NCI-H524 (cell line): ENCODE results near the gene NME7.
A peak's percentile ranks its signal among the peaks of the same experiment; 100 is the strongest.
"Not testable (repeated sequence)": the region's sequence is repeated elsewhere in the genome, so short reads cannot be mapped to it uniquely, and the experiment has no call there.

Experiments
- DNase-seq, 2 experiments: peaks; one replicate each; lab custom pipeline; 2025; lab: John Stamatoyannopoulos, UW

Gene NME7

DNA sequence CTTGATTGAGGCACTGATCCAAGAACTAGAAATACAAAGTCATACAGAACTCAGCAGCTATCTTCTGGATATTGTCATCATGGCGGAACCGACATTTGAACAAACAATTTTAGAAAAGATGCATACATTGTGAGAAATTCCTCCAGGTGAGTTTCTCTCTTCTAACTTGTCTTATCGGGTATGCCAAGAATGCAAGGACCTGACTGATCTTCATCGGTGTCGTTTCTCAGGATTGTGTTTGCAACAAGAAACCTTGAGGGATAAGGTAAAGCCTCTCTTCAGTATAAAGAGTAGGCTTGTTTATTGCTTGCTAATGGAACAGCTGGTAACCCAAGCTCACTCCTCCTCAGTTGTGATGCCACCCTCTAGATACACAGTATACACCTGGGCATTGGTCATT is 62.2 kb downstream of the NME7 start:
- DNase-seq, result no peak

DNA sequence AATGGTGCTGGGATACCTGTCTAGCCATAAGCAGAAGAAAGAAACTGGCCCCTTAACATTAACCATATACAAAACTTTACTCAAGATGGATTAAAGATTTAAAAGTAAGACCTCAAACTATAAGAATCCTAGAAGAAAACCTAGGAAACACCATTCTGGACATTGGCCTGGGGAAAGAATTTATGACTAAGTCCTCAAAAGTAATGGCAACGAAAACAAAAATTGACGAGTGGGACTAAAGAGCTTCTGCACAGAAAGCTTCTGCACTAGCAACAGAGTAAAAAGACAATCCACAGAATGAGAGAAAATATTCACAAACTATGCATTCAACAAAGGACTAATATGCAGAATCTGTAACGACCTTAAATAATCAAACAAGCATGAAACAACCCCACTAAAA is 66.7 kb downstream of the NME7 start:
- DNase-seq, result no peak

DNA sequence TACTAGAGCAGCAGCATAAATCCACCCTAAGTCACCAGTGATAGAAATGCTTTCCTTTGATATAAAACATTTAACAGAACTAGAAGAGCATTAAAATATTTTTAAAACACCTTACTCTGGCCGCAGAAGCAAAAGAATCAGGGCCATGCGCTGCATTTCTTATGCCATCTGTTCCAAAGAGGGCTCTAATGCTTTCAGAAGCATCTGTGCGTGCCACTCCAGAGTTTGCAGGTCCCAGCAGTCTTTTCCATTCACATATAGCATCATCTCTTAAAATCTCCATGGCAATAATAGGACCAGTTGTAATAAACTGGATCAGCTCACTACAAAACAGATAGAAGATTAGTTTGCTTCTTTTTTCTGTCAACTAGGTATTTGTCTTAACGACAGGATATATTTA is 69.2 kb downstream of the NME7 start:
- peak; percentile 50 to 91 for DNase-seq

DNA sequence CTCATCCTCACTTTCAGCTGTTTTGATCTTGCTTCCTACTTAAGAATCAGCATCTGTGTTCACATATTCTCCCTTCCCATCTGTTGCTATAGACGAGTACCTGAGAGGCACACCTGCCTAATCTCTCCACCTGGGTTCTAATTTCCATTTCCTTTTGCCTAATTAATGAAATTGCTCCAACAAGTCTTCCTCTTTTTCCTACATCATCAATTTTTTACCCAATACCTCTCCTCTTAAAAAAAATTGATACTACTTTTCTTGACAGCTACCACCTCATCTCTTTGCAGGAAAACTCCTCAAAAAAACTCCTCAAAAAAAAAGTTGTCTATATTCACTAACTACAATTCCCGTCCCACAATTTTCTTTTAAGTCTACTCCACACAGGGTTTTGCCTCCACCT is 71.8 kb downstream of the NME7 start:
- peak in 1 of 2 experiments; percentile 41 for DNase-seq

DNA sequence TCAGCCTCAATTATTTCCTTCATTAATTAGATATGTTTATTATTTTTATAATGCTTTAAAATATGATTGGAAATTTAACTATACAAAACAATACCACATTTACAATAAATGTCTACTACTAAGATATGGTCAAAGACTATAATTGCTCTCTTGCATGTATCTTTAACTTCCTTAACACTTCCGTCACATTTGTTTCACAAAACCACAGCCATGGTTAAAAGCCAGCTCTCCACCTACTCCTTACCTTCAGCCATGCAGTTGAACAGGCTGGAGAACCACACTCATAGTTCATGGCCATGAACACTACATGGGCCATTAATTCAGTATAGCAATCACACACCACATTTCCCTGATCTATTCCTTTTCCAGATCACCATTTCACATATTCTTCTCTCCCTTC is 72.2 kb downstream of the NME7 start:
- DNase-seq, result no peak

DNA sequence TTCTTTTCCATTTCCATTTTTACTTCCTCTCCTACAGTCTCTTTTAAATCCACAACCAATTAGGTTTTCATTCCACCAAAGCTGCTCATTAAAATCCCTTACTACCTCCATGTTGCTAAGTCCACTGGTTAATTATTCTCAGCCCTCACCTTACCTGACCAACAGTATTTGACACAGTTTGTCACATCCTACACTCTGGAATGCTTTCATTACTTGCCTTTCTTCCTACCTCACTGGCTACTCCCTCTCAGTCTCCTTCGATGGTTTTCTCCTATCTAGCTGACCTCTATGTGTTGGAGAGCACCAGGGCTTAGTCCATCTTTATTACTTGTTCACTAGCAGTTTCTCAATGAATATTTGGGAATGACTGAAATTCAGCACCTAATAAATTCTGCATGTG is 78.6 kb downstream of the NME7 start:
- no peak for DNase-seq

DNA sequence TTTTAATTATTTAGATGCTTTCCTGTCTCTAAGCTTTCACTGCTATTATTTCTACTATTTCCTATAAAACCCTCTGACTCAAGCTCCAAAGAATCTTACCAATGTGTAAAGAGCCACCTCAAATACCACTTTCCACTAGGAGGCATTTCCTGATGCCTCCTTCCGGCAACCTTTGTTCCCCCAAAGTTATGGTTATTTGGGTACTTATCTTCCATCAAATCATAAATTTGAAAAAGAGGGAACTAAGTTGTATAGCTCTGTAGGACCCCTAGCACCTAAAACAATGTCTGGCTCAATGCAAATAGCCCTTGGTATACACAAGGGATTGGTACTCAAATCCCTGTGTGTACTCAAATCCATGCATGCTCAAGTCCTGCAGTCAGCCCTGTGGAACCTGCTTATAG is 79.6 kb downstream of the NME7 start:
- no peak for DNase-seq

DNA sequence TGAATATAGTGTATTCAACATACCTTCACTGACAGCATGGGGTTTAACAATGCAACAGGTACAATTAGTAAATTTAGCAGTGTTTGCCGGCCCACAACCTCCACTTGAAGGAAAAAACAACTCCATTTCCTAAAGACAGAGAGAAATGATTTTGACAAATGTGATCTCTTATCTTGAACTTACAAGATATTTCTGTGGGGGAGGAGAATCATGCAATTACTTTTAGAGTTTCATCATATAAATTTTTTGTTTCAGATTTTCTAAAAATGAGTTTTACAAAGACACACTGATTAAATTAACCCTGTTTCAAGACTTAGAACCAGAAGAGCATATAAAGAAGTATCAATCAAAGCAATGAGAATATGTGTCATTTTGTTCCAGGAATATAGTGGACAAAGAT is 80.3 kb downstream of the NME7 start:
- DNase-seq, result no peak

DNA sequence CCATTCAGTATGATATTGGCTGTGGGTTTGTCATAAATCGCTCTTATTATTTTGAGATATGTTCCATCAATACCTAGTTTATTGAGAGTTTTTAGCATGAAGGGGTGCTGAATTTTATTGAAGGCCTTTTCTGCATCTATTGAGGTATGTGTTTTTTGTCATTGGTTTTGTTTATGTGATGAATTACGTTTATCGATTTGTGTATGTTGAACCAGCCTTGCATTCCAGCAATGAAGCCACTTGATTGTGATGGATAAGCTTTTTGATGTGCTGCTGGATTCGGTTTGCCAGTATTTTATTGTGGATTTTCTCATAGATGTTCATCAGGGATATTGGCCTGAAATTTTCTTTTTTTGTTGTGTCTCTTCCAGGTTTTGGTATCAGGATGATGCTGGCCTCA is 86.0 kb downstream of the NME7 start:
- DNase-seq, result not testable (repeated sequence)

DNA sequence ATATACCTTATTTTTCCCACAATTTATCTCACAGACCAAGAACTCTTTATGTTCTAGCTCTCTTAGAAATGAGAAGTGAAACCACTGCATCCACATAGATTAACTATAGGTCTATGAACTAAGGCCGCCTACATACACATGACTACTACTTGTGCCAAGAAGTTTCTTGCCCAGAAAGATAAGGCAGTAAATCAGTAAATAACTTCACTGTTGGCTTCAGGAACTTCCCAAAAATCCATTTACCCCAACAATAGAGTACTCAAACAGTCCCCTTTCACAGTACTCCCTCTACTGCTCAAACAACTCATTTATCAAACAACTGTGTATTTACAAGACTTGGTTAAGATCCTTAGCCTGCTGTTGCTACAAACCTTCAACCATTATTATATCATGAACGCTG is 96.5 kb downstream of the NME7 start:
- DNase-seq, result no peak

DNA sequence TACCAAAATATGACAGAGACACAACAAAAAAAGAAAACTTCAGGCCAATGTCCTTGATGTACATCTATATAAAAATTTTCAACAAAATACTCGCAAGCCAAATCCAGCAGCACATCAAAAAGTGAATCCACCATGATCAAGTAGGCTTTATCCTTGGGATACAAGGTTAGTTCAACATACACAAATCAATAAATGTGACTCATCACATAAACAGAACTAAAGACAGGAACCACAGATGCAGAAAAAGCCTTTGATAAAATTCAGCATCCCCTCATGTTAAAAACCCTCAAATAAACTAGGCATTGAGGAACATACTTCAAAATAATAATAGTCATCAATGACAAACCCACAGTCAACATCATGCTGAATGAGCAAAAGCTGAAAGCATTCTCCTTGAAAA is 101.5 kb downstream of the NME7 start:
- DNase-seq, result no peak

DNA sequence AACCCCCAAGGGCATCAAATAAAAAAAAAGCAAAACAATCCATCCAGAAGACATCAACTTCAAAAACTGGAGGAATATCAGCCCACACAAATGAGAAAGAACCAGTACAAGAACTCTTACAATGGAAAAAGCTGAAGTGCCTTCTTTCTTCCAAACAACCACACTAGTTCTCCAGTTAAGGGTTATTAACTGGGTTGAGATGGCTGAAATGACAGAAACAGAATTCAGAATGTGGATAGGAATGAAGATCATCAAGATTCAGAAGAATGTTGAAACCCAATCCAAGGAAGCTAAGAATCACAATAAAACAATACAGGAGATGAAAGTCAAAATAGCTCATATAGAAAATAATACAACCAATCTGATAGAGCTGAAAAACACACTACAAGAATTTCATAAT is 104.5 kb downstream of the NME7 start:
- no peak for DNase-seq

DNA sequence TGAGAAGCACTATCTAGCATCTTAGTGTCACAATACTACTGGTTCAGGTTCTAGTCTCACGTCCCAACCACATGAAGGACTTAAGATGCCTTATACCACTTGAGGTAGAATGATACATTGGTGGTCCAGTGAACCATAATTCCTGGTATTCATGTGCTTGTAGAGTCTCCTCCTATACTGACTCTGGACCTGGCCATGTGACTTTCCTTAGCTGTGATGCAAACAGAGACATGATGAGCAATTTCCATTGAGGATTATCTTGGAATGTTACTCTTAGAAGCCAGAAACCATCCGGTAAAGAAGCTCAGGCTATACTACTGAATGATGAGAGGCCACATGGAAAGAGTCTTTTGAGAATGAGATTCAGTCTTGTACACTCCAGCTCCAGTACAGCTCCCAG is 105.7 kb downstream of the NME7 start:
- no peak for DNase-seq

DNA sequence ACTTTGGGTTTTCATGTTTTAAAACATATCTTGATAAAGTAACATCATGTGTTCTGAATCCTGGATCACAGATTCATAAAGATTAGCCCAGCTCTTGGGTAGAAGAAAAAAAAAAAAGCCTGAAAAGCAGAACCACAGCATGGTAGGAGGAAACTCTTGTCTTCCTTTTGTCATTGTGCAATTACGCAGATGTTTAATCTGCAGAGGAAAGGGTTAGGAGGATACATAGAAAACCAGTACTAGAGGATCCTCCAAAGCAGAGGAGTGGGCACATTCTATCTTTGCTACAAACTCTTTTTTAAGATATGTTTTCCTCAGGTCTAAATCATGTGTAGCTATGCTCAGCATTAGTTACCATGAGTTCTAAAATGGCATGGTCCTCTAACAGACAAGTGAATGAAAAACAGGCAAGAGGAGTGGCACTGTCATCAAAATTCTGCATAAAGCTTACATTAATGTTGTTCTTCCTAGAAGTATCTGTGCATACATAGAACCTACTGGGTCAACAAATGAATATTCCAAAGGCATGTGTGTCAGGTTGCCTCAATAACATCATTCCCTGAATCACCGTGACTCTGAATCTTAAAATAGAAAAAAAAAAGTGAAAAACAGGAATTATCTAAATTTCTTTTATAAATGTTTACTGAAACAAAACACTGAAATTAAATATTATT is 107.0 kb downstream of the NME7 start:
- no peak for DNase-seq

DNA sequence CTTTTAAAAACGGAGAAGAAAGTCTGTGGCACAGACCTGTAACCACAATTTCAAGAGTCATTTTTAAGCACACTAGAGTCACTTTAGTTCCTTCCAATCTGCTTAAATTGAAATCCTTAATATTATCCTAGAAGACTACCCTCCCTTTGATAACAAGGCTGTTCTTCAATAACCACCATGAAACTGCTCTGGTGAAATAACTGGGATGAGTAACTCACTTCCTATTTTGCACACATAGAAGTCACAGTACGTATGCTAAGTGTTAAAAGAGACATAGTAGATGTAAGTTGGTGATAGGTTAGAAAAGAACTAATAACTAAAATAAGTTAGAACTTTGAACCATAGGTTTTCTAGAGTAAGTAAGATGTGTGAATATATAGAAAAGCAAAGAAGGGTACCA is 107.8 kb downstream of the NME7 start:
- no peak for DNase-seq

DNA sequence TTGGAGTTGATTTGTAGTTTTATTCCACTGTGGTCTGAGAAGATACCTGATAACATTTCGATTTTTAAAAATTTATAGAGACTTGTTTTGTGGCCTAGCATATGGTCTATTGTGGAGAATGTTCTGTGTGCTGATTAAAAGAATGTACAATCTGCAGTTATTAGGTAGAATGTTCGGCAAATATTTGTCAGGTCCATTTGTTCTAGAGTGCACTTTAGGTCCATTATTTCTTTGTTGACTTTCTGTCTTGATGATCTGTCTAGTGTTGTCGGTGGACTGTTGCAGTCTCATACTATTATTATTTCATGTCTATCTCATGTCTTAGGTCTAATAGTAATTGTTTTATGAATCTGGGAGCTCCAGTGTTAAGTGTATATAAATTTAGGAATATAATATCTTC is 116.8 kb downstream of the NME7 start:
- no peak for DNase-seq

DNA sequence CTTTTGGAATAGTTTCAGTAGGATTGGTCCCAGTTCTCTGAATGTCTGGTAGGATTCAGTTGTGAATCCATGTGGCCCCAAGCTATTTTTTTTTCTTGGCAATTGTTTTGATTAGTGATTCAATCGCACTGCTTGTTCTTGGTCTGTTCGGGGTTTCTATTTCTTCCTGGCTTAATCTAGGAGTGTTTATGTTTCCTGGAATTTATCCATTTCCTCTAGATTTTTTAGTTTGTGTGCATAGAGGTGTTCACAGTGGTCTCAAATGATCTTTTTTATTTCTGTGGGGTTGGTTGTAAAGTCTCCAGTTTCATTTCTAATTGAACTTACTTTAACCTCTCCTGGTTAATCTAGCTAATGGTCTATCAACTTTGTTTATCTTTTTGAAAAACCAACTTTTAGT is 117.6 kb downstream of the NME7 start:
- DNase-seq, result no peak

DNA sequence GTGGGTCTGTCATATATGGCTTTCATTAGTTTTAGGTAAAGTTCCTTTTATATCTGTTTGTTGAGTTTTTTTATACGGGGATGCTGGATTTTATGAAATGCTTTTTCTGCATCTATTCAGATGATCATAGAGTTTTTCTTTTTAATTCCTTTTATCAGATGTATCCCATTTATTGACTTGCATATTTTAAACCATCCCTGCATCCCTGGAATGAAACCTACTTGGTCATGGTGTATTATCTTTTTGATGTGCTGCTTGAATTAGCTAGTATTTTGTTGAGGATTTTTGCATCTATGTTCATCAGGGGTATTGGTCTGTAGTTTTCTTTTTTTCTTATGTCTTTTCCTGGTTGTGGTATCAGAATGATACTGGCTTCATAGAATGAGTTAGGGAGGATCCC is 118.0 kb downstream of the NME7 start:
- no peak for DNase-seq

DNA sequence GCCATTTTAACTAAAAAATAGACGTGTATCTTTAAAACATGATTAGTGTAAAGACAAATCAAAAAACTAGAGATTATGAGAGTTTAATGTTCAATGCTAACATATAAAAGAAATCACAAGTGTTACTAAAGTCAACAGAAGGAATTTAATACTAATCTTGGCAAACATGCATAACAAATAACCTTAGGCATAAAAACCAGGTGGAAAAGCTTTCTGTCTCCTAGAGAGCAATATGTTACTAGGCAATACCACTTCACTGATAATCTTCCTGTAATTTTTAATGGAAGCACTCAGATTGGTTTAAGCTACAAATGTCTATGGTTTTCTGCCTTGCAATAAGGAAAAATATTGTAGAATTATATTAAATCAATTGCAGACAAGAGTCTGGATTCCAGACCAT is 121.9 kb downstream of the NME7 start:
- DNase-seq, result peak; percentile 15 to 78

DNA sequence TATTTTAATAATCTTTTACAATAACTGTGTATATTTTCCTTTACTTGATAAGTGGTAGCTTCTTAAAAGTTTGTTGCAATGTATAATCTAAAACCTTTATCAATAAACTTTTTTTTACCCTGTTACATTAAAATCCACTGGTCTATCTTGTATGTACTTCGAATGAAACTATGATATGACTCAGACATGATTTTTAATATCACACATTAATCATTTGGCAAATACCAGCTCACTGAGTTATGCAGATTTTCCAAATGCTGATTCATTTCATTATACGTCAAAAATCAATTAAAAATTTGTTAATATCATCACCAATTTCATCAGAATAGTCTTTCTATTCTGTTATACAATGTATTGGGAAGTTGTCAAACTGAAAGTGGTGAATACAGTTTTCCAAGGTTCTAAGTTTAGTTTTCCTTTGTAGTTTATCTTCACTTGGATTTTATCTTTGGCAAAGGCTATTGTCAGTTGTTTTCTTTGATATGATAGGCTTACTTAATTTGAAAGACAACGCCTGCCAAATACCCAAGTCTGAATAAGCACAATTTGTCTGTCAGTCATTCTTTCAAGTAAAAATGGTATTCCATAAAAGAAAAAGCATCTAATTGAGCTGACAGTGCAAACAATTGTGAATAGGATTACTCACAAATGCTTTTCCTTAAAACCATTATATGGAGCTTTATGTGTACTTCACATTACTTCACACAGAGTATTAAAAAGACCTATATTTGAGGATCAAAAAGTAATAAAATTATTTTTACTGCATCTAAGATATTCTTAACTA is 127.0 kb downstream of the NME7 start:
- DNase-seq, result peak in 1 of 2 experiments; percentile 34

DNA sequence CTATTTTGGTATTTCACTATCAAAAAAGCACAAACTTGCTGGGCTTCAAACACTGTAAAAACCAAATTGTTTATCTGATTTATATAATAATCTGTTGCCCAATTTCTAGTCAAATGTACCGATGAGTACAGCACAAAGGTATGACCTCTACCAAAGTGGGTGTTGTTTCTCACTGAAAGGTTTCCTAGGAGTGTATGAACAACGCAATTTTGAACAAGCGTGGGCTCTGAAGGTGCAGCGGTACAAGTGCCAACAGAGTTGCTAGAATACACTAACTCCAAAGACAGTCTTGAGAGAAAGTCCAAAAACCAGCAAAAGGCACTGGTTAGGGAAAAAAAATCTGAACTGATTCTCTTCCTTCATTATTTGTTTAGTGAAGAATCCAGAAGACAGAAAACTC is 130.7 kb downstream of the NME7 start:
- no peak for DNase-seq

DNA sequence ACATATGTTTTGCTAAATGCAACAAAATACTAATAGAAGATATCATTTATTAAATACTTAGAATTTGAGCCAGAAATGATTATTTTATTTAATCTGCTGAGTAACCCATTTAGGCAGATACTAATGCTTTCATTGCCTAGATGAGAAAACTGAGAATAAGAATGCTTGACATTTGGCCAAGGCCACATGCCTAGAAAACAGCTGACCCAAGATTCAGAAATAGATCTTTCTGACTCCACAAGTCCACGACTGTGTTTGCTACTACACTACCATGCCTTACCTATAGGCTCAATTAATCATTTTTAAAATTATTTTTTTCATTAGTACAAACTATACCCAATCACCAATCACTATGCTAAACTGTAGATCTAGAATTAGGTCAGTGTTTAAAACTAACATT is 131.5 kb downstream of the NME7 start:
- no peak for DNase-seq

DNA sequence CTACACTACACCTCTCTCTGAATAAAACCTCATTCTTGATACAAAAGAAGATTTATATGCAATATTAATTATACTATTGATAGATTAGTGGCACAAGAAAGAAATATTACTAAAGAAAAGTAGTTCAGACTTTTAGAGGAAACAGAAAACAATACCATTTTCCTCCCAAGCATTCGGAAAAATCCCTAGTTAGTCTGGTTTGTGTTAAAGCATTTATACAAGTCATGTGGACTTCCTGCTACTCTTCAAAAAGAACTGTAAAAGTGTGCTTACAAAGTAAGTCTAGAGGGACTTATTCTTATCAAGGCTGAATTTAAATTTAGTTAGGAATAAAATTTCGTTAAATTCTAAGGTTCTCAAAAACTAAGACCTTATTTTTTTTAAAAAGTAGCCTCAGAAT is 132.0 kb downstream of the NME7 start:
- DNase-seq, result no peak

DNA sequence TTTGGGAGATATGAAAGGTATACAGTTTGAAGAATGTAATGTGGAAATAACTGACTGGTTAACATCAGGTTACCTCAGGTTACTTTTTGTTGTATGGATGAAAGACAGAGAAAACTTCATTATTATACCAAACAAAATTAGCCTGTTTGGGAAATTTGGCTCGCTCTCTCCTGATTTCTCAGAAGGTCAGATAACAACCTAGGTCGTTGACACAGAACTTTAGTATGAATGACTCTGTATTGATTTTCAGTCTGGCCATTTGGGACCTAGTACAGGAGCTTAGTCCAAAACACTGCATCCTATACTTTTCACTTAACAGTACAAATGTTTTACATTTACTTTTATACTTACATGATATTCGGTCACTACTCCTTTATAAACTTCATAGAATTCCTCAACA is 132.8 kb downstream of the NME7 start:
- DNase-seq, result no peak
